NCI-H187 (cell line): Measurements from ENCODE around the gene HOXC11.

ENCODE experiments used
- DNase-seq, 2 experiments: peaks; one replicate each; lab custom pipeline; 2025; lab: John Stamatoyannopoulos, UW

The HOXC11 gene

DNA sequence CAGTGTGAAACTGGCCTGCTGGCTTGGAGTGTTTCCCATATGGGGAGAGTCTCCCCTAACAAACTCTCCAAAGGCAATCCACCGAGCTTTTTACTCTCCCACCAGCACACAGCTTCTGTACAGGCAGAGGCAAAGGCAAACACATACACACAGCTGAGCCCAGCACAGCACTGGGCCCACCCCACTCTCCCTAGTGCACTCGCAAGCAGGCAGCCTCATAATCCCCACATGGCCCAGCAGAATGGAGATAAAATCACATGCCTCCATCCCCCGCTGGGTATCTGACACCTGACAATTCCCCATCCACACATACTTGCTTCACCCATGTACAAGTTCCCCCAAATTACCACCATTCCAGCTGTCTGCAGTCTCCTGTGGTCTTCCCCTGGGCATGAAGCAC, 14.8 kb upstream of the HOXC11 start:
- no peak for DNase-seq

DNA sequence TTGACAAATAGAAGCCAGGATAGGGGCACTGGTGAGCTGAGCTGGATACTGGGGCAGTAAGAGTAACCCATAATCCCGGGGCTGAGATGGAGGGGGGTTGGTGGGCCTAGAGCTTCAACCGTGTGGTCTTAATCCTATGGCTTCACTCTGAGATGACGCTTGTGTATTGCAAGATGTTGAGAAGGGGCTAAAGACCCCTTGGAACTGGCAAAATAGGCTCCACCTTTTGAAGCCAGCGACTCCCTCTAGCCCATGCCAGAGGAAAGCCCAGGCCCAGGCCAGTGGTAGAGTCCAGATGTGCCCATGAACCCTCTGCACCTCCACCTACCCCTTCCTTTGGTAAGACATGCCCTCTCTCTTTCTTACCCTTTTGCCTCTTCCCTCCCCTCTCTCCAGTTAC, 13.6 kb upstream of the HOXC11 start:
- DNase-seq, result no peak

- no peak for DNase-seq
Measured at GRCh38 chr12:53960187-53961024, 12.5 kb upstream of the HOXC11 start.

- DNase-seq, result no peak
Measured at GRCh38 chr12:53961025-53961761, 11.7 kb upstream of the HOXC11 start.

DNA sequence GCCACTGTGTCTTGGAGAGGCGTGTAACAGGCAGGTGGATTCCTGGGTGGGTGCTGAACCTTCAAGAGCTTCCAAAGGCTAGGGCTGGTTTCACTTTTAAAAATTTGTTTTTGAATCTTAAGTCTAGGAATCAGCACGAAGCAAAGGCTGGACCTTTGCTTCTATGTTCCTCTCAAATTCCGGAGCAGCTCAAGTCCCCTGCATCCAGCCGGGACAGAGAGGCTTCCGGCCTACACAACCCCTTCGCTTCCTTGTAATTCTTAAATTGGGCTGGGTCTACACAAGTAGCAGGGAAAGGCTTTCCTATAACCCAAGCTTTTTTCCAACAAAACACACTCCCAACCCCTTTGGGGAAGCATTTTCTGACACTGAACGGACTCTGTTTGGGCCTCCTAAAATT, 9.9 kb upstream of the HOXC11 start:
- DNase-seq, result no peak

GRCh38 chr12:53963434-53964314, 9.3 kb upstream of the HOXC11 start:
- DNase-seq, result no peak

DNA sequence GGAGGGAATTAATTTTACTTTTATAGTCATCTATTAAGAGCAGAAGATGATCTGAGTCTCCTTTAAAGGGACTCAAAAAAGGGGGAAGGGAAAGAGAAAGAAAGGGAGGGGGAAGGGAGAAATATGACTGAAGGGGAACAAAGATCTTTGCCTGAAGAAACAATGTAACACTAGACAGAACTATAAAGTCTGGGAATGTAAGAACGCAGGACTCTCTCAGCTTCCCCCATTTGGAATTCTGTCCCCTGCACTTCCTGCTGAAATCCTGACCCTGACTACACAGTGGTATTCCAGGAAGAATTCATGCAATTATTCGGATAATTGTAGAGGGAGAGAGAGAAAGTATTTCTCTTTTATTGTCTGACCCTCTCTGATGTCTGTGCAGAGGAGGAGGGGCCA, 8.6 kb upstream of the HOXC11 start:
- no peak for DNase-seq

DNA sequence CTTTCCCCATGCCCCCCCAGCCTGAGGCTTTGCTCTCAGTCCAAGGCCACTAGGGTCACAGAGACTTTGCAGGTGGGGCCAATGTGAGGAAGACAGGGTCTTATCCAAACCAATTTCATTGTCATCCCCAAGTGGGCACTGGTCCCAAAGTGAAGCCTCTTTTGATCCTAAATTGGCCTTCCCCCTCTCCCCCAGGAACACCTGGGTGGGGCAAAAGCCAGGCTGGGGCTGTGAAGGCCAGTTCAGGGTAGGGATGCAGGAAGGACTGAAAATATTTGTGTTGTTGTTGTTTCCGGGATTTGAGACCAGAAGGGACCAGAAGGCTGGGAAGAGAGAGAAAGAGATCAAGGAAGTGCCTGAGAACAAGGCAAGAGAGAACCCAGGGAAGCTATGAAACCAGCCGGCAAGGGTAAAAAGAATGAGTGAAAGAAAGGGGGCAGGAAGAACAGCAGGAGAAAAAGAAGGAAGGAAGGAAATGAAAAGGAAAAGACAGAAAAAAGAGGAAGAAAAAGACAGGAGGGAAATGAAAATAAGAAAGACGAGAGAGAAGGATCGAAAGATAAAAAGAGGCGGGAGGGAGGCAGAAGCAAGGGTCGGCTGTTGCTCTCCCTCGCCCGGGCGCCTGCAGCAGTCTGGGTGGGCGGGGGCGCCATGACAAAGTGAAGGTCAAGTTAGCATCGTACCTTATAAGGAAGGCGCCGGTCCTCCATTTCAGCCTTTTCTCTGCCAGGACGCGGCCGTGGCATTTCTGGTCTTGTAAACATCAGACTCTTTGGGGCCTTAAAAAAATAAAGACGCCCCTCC, 7.4 kb upstream of the HOXC11 start:
- no peak for DNase-seq

- DNase-seq, result no peak
Measured at GRCh38 chr12:53966085-53966384, 6.9 kb upstream of the HOXC11 start.

- no peak for DNase-seq
Measured at GRCh38 chr12:53966385-53967133, 6.4 kb upstream of the HOXC11 start.

DNA sequence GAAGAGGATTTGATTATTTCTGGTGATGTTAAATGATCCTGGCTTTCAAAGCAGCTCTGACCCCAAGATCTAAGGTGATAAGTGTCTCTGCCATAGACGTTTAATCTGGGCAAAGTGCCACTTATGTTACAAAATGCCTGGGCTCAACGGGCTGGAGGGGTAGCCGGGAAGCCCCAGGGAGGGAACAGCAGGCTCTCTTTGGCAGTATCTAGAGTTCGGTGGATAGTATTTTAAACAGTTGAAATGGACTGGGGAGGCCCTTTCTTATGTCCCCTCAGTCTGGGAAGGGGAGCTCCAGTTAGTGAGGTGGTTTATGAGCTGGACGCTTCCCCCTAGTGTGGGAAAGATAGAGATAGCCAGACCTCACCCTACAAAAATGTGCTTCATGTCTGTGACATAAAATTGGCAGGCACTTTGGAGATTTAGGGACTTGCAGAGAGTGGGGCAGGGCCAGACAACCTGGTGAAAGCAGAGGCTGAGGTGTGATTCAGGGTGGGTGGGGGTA, 5.5 kb upstream of the HOXC11 start:
- no peak for DNase-seq

DNA sequence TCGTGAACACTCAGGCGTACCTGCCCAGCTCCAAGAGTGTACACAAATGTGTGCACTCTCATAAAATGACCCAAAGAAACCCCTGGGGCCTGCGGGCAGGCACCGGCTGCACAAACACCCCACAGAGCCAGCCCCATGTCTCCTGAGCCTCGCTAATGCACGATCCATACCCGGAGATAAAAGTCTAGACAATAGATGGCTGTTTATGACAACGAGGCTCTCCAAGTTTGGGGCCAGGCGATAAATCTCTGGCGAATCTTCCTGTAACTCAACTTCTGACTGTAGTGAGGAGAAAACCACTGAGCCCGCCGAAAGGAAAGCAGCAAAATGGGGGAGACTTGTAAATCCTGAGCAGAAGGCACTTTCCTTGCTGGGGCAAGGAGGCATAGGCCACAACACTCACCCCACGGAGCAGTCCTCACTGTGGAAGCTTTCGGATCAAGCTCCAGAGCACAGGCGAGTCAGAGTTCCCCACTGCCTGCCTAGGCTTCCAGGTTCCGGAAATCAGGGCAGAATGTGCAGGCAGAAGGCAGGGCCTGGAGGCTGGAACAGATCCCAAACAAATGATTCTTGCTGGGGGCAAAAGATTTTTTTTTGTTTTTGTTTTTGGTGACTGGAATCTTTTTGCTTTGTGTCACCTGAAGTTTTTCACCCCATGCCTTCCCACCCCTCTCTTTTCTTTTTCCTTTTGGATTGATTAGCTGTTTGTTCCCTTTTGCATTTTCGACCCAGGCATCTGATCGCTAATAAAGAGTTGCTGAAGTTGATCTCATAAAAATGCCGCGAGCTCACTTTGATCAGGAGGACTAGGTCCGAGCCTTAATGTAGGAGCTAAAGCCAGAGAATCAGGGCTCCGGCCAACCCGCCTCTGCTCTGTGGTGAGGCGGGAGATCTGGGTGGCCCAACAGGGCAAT, 4.5 kb upstream of the HOXC11 start:
- DNase-seq, result no peak

GRCh38 chr12:53969588-53970259, 3.2 kb upstream of the HOXC11 start:
- DNase-seq, result no peak

- no peak for DNase-seq
Measured at GRCh38 chr12:53970451-53970850, 2.5 kb upstream of the HOXC11 start.

GRCh38 chr12:53971129-53971528, 1.8 kb upstream of the HOXC11 start:
- no peak for DNase-seq

DNA sequence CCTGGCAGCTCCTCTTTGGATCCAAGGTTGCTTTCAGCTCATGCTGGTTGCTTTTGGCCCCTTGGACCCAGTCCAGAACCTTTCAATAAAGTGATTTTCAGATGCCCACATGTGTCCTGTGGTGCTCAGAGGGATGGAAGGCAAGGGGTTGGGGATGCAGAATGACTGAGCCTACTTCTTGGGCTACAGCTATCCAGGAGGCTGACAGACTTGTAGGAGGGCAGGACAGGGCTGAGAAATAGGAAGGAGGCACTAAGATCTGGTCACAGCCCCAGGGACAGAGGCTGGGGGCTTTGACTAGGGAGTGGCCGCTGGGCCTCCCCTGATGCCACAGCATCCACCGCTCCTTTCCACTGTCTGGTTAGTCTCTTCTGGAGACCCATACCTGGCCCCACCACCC, 1.2 kb upstream of the HOXC11 start:
- DNase-seq, result no peak

GRCh38 chr12:53972152-53972702, 699 bp upstream of the HOXC11 start:
- DNase-seq, result no peak

GRCh38 chr12:53973236-53974042, 513 bp downstream of the HOXC11 start:
- no peak for DNase-seq
